Pons (tissue), 1 donor: Measurements from ENCODE around the gene CUTA.
A peak's percentile ranks its signal among the peaks of the same experiment; 100 is the strongest.

Source experiments
- DNase-seq: peaks from one replicate; pipeline ENCODE4 v3.0.0-alpha.2; 2016; ENCODE audit warnings: low spot score

The CUTA gene, protein sequence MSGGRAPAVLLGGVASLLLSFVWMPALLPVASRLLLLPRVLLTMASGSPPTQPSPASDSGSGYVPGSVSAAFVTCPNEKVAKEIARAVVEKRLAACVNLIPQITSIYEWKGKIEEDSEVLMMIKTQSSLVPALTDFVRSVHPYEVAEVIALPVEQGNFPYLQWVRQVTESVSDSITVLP

DNA sequence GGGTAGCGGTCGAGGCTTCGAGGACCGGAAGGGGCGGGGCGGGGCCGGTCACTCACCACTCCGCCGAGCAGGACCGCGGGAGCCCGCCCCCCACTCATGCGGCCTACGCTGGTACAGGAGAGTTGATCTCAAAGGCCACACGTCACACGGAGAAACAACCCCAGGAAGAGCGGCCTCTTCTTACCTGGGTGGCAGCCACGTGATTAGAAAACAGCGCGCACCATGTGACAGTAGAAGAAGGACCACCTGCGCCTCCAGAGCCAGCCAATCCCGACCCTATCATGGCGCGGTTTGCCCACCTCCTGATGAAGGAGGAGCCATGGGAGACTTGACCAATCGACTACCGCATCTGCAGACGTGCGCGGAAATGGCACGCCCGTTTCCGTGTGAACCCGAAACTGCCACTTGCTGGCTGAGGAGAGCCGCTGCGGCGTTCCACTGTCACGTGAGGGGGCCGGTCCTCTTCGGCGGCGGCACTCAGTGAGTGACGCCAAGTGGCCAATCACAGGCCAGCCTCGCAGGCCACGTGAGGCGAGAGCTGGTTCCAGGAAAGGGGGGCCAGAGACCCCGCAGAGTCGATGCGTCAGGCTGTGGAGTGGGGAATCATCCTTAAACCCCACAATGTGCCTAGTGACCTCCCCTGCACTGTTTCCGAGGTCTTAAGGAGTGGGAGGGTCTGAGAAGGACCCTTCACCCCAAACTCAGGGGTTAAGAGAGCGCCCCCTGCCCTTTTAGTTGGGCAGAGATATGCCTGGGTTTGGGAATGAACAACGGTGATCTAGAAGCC is at the start of gene CUTA:
TSS of gene CUTA (minus strand) at position 205 of the 787 bp plus-strand sequence. CDS start at position 98, 107 bp downstream.
- peak; percentile 100 for DNase-seq

DNA sequence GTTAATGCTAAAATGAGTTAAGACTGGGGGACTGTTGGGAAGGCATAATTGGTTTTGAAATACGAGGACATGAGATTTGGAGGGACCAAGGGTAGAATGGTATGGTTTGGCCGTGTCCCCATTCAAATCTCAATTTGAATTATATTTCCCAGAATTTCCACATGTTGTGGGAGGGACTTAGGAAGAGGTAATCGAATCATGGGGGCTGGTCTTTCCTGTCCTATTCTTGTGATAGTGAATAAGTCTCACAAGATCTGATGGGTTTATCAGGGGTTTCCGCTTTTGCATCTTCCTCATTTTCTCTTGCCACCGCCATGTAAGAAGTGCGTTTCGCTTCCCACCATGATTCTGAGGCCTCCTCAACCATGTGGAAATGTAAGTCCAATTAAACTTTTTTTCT is 49.2 kb upstream of the CUTA start:
- no peak for DNase-seq

DNA sequence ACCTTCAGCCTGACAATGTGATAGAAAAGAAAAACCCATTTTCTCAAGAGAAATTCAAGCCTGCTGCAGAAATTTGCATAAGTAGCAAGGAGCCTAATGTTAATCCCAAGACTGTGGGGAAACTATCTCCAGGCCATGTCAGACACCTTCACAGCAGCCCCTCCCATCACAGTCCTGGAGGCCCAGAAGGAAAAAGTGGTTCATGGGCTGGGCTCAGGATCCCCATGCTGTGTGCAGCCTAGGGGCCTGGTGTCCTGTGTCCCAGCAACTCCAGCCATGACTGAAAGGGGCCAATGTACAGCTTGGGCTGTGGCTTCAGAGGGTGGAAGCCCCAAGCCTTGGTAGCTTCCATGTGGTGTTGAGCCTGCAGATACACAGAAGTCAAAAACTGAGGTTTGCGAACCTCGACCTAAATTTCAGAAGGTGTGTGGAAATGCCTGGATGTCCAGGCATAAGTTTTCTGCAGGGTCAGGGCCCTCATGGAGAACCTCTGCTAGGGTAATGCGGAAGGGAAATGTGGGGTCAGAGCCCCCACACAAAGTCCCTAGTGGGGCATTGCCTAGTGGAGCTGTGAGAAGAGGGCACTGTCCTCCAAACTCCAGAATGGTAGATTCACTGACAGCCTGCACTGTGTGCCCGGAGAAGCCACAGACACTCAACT is 48.3 kb upstream of the CUTA start:
- DNase-seq = no peak

DNA sequence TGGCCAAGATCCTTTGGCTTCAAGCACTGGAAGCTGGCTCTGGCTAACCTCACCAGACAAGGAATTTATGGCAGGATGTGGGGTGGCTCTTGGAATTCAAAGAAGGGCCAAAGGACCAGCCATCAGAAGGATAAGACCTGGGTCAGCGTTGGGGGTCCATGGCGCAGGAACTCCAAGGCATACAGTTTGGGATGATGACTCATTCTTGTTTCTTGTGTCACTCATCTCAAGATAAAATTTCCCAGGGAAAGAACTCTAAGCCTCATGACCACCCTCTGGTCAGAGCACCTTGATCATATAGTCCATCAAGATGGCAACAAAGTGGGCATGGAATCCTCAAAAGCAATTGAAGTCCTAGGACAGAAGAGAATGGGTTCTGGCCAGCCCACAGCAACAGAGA is 41.3 kb upstream of the CUTA start:
- no peak for DNase-seq

DNA sequence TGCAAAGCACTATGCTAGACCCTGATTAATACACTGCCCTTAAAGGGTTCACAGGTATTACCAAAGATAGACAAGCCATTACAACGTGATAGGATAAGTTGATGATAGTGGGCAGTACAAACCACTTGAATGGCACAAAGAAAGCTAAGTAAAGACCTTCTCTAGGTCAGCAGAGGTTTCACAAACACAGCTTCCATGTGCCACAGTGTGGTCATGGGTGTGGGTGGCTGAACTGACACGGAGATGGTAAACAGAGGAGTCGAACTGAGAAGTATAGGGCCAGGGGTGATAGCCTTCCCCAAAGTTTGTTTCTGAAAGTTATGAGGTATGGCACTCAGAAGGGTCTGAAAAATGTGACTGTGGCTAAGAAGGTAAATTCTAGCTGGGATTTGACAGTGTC is 40.8 kb upstream of the CUTA start:
- DNase-seq = no peak

DNA sequence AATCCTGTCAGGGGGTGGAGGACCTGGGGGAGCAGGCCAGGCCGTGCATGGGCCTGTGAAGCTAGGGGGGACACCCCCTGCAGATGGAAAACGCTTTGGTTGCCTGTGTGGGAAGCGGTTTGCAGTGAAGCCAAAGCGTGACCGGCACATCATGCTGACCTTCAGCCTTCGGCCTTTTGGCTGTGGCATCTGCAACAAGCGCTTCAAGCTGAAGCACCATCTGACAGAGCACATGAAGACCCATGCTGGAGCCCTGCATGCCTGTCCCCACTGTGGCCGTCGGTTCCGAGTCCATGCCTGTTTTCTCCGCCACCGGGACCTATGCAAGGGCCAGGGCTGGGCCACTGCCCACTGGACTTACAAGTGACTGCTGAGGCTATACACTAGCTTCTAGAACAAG is 38.2 kb upstream of the CUTA start:
- DNase-seq = no peak

DNA sequence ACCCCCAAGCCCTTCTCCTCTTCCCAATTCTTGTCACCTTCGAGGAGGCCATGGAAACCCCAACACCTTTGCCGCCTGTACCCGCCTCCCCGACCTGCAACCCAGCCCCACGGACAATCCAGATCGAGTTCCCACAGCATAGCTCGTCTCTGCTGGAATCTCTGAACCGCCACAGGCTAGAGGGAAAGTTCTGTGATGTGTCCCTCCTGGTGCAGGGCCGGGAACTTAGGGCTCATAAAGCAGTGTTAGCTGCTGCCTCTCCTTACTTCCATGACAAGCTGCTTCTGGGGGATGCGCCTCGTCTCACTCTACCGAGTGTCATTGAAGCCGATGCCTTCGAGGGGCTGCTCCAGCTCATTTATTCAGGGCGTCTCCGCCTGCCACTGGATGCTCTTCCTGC is 37.1 kb upstream of the CUTA start:
- DNase-seq = no peak

DNA sequence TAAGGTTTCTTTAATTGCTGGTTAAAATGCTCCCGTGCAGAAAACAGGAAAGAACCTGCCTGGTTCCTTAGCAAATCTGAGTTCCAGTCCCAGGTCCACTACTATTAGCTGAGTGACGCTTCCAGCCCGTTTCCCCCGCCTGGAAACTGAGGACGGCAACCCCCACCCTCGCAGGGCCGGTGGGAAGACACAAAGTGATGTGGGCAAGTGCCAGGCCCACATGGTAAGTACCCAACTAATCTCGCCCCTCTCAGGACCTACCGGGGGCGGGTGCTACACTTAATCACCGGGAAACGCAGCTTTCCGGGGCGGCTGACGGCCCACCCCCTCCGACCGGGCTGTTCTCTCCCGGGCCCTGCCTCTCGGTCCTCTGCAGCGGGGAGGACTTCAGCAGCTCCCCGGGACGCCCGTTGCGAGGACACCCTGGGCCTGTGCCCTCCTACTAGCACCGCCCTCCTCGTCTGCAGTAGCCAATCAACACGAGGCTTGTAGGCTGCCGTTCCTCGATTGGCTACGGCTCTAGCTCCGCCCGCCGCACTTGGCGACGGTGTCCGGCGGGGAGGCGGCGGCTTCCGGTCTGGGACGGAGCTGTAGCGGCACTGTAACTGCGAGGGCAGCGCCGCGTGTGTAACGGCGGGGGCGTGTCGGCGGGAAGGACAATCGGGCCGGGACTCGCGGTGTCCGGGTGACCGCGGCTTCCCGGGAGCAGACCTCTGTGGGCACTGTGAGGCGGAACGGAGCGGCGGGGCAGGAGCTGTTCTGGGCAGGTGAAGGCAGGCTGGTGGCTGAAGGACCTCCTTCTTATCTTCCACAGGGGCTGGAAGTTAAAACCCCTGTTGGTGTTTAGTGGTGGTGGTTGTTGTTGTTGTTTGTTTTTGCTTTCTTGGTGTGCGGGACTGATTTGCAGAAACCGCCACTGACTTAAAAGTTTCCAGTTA is 36.4 kb upstream of the CUTA start, which contains the start of gene ZBTB9:
TSS of gene ZBTB9 (plus strand) at position 568 of the 938 bp plus-strand sequence. CDS start 525 bp downstream, outside the sequence.
- DNase-seq = peak; percentile 96

DNA sequence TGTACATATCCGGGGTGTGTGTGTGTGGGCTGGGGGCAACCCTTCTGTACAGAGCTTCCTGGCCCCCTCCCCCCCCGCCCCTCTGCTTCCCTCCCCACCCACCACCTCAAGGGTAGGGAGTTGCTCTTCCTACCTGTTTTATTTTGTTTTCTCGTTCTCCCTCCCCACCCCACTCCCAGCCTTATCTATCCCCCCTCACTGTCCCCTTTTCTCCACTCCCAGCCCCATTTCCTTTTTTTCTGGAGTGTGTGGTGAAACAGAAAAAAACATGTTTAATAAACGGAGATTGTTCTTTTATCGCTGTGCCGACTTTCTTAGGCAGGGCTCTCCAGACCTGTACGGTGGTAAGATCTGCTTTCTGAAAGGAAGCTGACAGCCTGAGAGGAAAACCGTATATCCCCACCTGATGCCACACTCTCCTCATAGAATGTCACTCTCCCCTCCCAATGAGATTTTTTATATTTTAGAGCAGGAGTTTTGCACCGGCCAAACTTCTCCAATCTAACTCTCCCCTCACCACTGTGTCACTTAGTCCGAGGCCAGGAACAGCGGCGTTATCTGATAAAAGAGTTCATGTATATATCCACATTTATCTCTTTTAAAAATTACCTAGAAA is 35.6 kb upstream of the CUTA start:
- DNase-seq = no peak

DNA sequence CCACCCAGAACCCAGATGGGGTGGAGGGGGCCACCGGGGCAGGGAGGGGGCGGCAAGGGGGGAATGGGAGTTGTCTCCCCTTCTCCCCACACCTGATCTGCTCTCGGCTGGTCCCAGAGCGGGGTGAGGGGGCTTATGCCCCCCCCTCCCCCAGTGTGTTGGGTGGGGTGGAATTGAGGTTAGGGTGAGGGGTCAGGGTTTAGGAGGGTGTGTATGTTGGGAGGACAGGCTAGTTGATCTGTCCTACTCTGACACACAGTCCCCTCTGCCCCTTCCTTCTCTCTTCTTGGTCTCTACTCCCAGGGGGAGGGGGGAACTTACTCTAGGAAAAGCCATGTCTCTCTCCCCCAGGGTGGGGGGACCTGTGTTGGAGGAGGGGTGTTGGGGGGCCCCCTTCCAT is 34.6 kb upstream of the CUTA start:
- no peak for DNase-seq

DNA sequence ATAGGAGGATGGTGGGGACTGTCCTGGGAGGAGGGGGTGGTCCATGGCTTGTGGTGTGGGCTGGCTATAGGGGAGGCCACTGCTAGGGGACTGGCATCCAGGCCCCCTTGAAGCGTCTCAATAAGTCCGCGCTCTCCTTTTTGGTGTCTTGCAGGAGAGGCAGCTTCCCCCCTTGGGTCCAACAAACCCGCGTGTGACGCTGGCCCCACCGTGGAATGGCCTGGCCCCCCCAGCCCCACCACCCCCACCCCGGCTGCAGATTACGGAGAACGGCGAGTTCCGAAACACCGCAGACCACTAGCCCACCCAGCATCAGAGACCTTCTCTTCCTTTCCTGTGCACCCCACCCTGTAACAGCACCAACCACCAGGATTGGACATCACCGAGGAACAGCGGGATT is 33.7 kb upstream of the CUTA start:
- DNase-seq = no peak

DNA sequence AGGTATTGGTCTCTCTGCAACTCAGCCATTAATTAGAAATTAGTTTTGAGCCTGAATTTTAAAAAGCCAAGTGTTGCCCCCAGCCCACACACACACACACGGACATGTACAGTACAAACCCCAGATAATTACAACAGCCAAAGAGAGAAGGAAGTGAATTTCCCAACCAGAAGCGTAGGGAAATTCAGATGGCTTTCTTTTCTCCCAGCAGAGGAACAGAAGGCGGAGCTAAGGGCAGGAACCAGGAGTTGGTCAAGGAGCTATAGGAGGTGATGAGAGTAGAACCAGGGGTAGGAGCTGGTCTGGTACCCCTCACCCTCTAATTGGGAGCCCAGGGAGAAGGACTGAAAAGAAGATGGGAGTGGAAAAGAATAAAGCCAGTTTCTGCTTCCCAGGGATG is 32.5 kb upstream of the CUTA start:
- no peak for DNase-seq

DNA sequence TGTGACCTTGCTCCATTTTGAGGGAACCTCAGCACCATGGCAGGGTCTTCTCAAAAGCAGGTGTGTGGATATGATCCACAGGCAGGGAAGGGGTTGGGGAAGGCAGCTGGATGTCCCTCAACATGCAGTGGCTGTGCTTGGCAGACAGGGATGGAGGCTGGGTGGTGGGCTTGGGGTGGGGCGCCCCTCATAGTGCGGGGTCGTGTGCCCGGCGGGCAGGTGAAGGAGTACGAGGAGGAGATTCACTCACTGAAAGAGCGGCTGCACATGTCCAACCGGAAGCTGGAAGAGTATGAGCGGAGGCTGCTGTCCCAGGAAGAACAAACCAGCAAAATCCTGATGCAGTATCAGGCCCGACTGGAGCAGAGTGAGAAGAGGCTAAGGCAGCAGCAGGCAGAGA is 28.4 kb upstream of the CUTA start:
- no peak for DNase-seq

DNA sequence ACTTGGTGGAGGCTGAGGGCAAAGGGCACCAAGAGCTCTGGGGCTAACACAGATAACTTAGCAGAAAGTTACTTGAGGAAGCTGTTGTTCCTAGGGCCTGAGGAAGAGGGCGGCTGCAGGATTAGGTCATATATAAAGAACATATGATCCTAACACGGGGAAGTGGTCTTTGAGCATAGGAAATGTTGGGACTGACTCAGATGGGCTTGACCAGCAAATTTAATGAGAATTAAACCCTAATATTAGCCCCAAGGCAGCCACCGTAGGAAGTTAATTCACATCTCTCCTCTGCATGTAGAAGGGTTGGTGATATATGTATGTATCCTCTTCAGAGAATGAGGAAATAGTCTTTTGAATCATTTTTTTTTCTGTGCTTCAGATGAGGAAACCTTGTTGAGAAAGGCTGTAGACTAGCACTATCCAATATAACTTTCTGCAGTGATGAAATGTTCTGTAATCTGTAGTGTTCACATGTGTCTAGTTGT is 27.3 kb upstream of the CUTA start:
- no peak for DNase-seq

DNA sequence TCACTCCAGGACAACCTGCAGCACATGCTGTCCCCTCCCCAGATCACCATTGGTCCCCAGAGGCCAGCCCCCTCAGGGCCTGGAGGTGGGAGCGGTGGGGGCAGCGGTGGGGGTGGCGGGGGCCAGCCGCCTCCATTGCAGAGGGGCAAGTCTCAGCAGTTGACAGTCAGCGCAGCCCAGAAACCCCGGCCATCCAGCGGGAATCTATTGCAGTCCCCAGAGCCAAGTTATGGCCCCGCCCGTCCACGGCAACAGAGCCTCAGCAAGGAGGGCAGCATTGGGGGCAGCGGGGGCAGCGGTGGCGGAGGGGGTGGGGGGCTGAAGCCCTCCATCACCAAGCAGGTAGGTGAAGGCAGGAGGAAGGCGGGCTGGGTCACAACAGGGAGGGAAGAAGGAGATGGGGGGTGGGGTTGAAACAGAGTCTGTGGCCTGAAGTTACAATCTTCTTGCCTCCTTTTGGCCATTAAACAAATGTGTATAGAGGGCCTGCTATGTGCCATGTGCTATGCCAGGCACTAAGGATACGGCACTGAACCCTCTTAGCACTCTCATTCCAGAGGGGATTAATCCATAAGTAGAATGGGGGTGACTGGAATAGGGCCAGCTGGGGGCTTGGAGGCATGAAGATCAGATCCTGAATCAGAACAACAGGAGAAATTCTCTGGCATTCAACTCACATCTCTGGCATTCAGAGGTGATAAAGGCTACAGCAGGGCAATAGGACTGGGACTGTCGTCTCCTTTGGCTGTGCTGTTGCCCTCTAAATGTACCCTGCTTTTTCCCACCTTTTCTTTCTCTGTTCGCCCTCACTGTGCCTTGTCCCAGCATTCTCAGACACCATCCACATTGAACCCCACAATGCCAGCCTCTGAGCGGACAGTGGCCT is 26.0 kb upstream of the CUTA start:
- DNase-seq = no peak

DNA sequence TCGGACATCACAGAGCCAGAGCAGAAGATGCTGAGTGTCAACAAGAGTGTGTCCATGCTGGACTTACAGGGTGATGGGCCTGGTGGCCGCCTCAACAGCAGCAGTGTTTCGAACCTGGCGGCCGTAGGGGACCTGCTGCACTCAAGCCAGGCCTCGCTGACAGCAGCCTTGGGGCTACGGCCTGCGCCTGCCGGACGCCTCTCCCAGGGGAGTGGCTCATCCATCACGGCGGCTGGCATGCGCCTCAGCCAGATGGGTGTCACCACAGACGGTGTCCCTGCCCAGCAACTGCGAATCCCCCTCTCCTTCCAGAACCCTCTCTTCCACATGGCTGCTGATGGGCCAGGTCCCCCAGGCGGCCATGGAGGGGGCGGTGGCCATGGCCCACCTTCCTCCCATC is 25.1 kb upstream of the CUTA start:
- DNase-seq = no peak

DNA sequence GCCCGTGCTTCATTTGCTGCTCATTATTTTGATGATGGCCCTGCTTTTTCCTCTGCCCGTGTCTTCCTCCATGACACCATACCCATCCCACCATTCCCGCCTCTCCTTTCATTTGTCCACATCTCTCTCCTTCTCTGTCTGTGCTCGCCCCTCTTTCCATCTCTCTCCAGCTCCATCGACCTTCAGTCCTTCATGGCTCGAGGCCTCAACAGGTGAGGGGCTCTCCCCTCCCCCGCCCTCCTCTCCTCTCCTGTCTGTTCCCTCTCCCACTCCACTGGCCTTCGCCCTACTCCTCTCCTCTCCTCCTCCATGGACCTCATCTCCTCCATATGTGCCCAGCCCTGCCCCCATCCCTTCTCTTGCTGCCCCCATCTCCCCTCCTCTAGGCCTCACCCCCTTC is 24.4 kb upstream of the CUTA start:
- no peak for DNase-seq

DNA sequence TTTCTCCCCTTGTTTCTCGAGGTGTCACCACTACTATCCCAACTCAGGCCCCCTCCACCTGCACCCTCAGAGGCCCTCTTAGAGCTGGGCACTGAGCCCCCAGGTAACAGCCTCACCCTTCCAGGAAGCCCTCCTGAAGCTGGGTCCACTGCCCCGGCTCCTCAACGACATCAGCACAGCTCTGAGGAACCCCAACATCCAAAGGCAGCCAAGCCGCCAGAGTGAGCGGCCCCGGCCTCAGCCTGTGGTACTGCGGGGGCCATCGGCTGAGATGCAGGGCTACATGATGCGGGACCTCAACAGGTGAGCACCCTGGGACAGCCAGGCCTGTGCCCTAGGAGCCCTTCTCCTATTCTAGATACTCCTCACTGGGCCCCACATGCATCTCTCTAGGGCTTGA is 23.6 kb upstream of the CUTA start:
- no peak for DNase-seq

DNA sequence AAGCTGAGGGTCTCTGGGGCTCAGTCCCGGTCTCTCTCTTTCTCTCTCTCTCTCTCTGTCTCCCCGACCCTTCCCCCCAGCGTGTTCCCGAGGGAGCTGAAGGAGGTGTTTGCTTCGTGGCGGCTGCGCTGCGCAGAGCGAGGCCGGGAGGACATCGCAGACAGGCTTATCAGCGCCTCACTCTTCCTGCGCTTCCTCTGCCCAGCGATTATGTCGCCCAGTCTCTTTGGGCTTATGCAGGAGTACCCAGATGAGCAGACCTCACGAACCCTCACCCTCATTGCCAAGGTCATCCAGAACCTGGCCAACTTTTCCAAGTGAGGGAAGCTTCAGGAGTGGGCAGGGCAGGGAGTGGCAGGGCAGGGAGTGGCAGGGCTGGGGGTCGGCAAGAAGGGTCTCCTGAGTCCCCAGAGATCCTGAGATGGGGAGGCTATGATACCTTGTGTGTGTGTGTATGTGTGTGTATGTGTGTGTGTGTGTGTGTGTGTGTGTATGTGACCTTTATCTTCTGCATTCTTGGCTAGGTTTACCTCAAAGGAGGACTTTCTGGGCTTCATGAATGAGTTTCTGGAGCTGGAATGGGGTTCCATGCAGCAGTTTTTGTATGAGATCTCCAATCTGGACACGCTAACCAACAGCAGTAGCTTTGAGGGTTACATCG is 22.9 kb upstream of the CUTA start:
- no peak for DNase-seq
